GM12872 (cell line): ENCODE measurements around the gene ZFPL1.

ENCODE experiments used
- CTCF ChIP-seq: IDR thresholded peaks from 3 replicates; pipeline ENCODE4 v1.5.1; 2011; ENCODE audit warnings: low read depth, mild to moderate bottlenecking, low read length, moderate library complexity; ENCODE audit not compliant: insufficient read depth

The ZFPL1 gene

DNA sequence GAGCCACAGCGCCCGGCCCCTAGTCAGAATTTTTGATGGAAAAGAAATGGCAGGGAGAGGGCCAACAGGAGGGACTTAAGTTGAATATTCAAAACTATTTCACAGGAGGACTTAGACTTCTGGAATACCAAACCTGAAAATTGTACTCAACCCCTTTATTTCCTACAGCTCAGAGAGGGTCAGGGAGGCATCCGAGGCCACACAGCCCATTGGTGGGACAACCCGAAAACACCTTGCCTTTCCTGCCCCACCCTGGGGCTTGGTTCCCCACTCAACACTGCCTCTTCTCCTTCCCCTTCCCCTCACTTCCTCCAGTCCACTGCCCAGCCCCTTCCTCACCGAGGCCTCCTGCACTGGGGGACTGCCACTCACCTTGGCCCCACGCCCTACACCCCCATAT lies 27.0 kb upstream of the ZFPL1 start:
- no peak for TF ChIP-seq CTCF

DNA sequence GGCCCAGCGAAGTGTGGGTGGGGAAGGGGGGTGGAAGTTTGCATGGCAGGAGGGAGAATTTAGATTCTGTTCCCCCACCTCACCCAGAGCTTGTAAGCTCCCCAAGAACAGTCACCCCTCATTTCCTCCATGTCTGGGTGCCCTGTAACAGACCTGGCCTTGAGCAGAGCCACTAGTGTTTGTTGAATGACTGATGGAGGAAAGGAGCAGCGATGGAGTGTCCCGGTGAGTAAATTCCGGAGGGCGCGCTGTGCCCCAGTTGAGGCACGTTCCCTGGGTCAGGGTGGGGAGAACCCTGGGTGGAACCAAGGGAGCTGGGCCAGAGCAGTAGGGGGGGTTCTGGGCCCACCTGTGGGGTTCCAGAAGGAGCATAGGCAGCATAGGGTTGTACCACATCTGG lies 26.5 kb upstream of the ZFPL1 start:
- TF ChIP-seq CTCF, result no peak

- TF ChIP-seq CTCF, result no peak
Measured at GRCh38 chr11:65058012-65058411, 26.0 kb upstream of the ZFPL1 start.

DNA sequence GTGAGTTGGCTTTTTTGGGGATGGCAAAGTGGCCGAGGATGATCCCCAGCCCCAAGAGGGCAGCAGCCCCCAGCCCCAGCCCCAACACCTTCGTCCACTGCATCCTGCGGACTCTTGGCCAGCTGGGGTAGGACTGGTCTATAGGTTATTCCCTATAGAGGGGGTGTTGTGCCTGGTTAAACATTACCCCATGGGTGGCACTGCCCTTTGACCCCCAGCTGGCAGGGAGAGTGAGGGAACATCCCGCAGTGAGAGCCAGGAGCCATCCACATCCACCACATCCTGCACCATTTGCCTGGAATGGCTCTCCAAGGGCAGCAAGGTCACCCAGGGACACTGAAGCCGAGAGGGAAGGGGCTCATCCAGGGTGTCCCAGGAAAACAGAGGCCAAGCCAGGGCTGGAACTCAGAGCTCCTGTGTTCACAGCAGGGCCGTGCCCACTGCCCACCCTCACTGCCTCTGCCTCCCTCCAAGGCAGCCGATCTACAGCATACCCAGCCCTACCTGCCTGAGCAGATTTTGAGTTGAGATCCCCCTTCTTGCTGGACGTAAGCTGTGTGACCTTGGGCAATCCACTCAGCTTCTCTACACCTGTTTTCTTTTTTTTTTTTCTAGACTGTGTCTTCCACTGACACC lies 25.5 kb upstream of the ZFPL1 start, which contains the start of gene NAALADL1:
Gene NAALADL1 (minus strand): TSS at position 135 of the 636 bp plus-strand sequence. CDS start 32 bp downstream, at position 103.
- no peak for TF ChIP-seq CTCF

GRCh38 chr11:65059523-65059922 lies 24.5 kb upstream of the ZFPL1 start:
- TF ChIP-seq CTCF, result no peak

DNA sequence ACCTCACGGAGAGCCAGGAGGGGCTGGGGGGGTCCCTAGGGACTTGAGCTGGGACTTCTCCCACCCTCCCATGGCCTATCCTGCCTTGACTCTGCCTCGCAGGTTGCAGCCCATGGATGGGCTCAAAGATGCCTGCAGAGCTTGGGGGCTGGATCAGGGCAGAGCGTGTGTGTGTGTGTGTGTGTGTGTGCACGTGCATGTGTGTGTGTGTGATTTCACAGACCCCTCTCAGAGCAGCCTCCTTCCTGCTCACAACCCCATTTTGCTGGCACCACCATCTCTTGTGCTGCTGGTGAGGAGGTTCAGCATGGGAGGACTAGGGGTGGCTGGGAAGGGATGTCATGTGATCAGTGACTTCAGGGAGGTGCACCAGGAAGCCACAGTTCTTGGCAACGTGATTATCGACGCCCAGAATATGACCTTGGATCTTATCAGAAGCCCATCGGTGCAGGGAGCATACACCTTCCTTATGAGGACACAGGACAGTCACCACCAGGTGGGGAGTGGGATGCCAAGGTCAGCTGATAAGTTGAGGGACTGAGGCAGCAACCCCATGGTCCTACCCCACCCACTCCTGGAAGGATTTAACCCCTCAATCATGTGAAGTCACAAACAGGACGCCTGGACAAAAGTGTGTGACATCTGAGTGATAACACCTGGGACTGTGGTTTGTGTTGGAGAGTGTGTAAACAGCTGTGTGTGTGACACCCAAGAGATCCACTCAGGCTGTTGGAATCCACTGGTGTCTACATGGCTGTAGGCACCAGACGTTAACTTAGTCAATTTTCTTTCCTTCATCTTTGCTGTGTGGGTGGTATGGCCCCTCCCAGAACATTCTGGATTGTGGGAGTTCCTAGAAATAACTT lies 23.8 kb upstream of the ZFPL1 start:
- TF ChIP-seq CTCF, result no peak

- no peak for TF ChIP-seq CTCF
Measured at GRCh38 chr11:65060913-65061408, 23.1 kb upstream of the ZFPL1 start.
